ENCODE measurements around the gene RHPN2.
"Not testable (repeated sequence)": the region's sequence is repeated elsewhere in the genome, so short reads cannot be mapped to it uniquely, and the experiment has no call there.

RHPN2 gene

GRCh38 chr19:32971012-32971595 is 93.6 kb downstream of the RHPN2 start:
- DNase-seq, result no peak

GRCh38 chr19:32969549-32969948 is 95.1 kb downstream of the RHPN2 start:
- DNase-seq, result no peak

GRCh38 chr19:32966750-32967149 is 97.9 kb downstream of the RHPN2 start:
- DNase-seq, result no peak

GRCh38 chr19:32945260-32945659 is 119.4 kb downstream of the RHPN2 start:
- DNase-seq, result no peak

GRCh38 chr19:32941273-32941672 is 123.4 kb downstream of the RHPN2 start:
- not testable (repeated sequence) for DNase-seq

GRCh38 chr19:32936065-32936464 is 128.6 kb downstream of the RHPN2 start:
- no peak for DNase-seq

- DNase-seq, result no peak
Measured at GRCh38 chr19:32935629-32936028, 129.1 kb downstream of the RHPN2 start.

GRCh38 chr19:32933571-32933970 is 131.1 kb downstream of the RHPN2 start:
- no peak for DNase-seq

- DNase-seq, result no peak
Measured at GRCh38 chr19:32930567-32930966, 134.1 kb downstream of the RHPN2 start.

- no peak for DNase-seq
Measured at GRCh38 chr19:32928806-32929205, 135.9 kb downstream of the RHPN2 start.

Data from GF-D8 (cell line).